ENCODE measurements around the gene SPOCK1. TPM values are rescaled to one million over a fixed set of nuclear protein-coding genes. Genes with fewer than 3 reads are reported as not detected.

SPOCK1 gene
- total and polyA plus RNA-seq, 2 experiments from 2014 or later = 8.2 to 10.5 TPM

DNA sequence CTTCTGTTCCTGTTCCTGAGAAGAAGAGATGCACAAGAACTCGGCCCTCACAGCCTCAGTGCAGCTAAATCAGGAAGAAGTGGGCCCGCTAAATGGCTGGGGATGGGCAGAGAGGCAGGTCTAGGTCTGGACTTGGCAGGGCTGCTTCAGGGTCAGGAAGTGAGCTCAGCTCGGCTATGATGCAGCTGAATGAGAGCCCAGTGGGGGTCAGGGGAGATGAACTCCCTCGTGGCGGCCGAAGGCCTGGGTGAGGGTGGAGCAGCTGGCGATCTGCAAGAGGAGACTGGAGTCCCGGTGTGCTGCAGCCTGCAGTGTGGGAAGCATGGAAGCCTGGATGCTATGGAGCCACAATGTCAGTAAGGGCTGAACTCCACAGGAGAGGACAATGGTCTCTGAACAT is 466.2 kb downstream of the SPOCK1 start (continued):
- TF ChIP-seq, protein P1, sequence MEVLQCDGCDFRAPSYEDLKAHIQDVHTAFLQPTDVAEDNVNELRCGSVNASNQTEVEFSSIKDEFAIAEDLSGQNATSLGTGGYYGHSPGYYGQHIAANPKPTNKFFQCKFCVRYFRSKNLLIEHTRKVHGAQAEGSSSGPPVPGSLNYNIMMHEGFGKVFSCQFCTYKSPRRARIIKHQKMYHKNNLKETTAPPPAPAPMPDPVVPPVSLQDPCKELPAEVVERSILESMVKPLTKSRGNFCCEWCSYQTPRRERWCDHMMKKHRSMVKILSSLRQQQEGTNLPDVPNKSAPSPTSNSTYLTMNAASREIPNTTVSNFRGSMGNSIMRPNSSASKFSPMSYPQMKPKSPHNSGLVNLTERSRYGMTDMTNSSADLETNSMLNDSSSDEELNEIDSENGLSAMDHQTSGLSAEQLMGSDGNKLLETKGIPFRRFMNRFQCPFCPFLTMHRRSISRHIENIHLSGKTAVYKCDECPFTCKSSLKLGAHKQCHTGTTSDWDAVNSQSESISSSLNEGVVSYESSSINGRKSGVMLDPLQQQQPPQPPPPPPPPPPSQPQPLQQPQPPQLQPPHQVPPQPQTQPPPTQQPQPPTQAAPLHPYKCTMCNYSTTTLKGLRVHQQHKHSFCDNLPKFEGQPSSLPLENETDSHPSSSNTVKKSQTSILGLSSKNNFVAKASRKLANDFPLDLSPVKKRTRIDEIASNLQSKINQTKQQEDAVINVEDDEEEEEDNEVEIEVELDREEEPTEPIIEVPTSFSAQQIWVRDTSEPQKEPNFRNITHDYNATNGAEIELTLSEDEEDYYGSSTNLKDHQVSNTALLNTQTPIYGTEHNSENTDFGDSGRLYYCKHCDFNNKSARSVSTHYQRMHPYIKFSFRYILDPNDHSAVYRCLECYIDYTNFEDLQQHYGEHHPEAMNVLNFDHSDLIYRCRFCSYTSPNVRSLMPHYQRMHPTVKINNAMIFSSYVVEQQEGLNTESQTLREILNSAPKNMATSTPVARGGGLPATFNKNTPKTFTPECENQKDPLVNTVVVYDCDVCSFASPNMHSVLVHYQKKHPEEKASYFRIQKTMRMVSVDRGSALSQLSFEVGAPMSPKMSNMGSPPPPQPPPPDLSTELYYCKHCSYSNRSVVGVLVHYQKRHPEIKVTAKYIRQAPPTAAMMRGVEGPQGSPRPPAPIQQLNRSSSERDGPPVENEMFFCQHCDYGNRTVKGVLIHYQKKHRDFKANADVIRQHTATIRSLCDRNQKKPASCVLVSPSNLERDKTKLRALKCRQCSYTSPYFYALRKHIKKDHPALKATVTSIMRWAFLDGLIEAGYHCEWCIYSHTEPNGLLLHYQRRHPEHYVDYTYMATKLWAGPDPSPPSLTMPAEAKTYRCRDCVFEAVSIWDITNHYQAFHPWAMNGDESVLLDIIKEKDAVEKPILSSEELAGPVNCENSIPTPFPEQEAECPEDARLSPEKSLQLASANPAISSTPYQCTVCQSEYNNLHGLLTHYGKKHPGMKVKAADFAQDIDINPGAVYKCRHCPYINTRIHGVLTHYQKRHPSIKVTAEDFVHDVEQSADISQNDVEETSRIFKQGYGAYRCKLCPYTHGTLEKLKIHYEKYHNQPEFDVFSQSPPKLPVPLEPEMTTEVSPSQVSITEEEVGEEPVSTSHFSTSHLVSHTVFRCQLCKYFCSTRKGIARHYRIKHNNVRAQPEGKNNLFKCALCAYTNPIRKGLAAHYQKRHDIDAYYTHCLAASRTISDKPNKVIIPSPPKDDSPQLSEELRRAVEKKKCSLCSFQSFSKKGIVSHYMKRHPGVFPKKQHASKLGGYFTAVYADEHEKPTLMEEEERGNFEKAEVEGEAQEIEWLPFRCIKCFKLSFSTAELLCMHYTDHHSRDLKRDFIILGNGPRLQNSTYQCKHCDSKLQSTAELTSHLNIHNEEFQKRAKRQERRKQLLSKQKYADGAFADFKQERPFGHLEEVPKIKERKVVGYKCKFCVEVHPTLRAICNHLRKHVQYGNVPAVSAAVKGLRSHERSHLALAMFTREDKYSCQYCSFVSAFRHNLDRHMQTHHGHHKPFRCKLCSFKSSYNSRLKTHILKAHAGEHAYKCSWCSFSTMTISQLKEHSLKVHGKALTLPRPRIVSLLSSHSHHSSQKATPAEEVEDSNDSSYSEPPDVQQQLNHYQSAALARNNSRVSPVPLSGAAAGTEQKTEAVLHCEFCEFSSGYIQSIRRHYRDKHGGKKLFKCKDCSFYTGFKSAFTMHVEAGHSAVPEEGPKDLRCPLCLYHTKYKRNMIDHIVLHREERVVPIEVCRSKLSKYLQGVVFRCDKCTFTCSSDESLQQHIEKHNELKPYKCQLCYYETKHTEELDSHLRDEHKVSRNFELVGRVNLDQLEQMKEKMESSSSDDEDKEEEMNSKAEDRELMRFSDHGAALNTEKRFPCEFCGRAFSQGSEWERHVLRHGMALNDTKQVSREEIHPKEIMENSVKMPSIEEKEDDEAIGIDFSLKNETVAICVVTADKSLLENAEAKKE (CRISPR knock-in tag; IDR thresholded peaks at IDR 0.05) = no peak
- no peak for TF ChIP-seq NANOG (IDR thresholded peaks at IDR 0.05; ENCODE audit: borderline replicate concordance)

DNA sequence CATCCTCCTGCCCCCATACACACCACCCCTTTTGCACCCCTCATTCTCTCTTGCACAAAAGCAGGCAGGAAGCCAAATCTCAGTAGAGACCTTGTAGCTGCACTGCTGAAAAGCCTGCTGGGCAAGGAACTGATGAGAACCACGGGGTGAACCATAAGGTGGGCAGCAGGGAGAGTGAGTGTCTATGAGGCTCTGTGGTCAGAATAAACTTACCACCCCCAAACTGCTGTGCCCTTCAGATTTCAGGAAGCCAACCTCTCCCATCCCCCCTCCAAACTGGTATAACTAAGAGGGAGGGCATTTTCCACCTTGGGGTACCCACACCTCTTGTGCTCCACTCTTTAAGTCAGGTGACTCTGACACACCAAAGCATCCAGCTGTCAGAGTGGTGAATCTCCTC is 471.4 kb downstream of the SPOCK1 start:
- H3K27ac Mint-ChIP-seq = no peak overlapping the region
- H3K36me3 Mint-ChIP-seq (ENCODE audit: low read depth) = peaks cover 4% of the 10 kb centered on the region; the same call in 1 of the 3 replicates
- TF ChIP-seq NANOG (IDR thresholded peaks at IDR 0.05; ENCODE audit: borderline replicate concordance) (no peak), EZH2phosphoT487 (IDR thresholded peaks at IDR 0.05; ENCODE audit: unreplicated experiment) (no peak), JUNB (IDR thresholded peaks at IDR 0.05; ENCODE audit: unreplicated experiment) (no peak), CREB1 (CRISPR knock-in tag; IDR thresholded peaks at IDR 0.05; ENCODE audit: low read depth) (no peak), STAT1 (IDR thresholded peaks at IDR 0.05; ENCODE audit: unreplicated experiment) (no peak), ZNF331 (CRISPR knock-in tag; IDR thresholded peaks at IDR 0.05; ENCODE audit: low read depth) (no peak)
- TF ChIP-seq, protein P2, sequence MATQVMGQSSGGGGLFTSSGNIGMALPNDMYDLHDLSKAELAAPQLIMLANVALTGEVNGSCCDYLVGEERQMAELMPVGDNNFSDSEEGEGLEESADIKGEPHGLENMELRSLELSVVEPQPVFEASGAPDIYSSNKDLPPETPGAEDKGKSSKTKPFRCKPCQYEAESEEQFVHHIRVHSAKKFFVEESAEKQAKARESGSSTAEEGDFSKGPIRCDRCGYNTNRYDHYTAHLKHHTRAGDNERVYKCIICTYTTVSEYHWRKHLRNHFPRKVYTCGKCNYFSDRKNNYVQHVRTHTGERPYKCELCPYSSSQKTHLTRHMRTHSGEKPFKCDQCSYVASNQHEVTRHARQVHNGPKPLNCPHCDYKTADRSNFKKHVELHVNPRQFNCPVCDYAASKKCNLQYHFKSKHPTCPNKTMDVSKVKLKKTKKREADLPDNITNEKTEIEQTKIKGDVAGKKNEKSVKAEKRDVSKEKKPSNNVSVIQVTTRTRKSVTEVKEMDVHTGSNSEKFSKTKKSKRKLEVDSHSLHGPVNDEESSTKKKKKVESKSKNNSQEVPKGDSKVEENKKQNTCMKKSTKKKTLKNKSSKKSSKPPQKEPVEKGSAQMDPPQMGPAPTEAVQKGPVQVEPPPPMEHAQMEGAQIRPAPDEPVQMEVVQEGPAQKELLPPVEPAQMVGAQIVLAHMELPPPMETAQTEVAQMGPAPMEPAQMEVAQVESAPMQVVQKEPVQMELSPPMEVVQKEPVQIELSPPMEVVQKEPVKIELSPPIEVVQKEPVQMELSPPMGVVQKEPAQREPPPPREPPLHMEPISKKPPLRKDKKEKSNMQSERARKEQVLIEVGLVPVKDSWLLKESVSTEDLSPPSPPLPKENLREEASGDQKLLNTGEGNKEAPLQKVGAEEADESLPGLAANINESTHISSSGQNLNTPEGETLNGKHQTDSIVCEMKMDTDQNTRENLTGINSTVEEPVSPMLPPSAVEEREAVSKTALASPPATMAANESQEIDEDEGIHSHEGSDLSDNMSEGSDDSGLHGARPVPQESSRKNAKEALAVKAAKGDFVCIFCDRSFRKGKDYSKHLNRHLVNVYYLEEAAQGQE (IDR thresholded peaks at IDR 0.05; ENCODE audit: unreplicated experiment) = no peak

More for the DNA sequence above, 471.4 kb downstream of the SPOCK1 start:
- no peaks in the 10 kb centered on the region for H3K27me3 ChIP-seq (ENCODE audit: insufficient read depth)
- no peaks in the 10 kb centered on the region for H3F3A ChIP-seq (replicated peaks; ENCODE audit: low read depth)
- no peaks in the 10 kb centered on the region for H4K20me1 ChIP-seq (replicated peaks; ENCODE audit: insufficient read depth)
- Mint-ChIP-seq H3K27me3 (ENCODE audit: insufficient read depth, low read depth, poor library complexity) (peaks cover 4% of the 10 kb centered on the region), H3K4me3 (no peak overlapping the region), H3K4me1 (peaks cover 8% of the 10 kb centered on the region), H3K9me3 (no peaks in the 10 kb centered on the region)
- H3K4me1 ChIP-seq (ENCODE audit: insufficient read depth) = no peaks in the 10 kb centered on the region; the same call in 1 of the 2 replicates
- H3K36me3 ChIP-seq (ENCODE audit: insufficient read depth) = no peaks in the 10 kb centered on the region
- no peak overlapping the region for H3K27ac ChIP-seq (ENCODE audit: low read depth)
- 0 out of 2 replicates have a peak, but pooled peaks cover 3% of the 10 kb centered on the region for H3K9me2 ChIP-seq (ENCODE audit: insufficient read depth)
- no peak overlapping the region for H2AFZ ChIP-seq
- no peaks in the 10 kb centered on the region for H3K79me2 ChIP-seq (replicated peaks; ENCODE audit: insufficient read depth)
- ATAC-seq (no peak), DNase-seq (ENCODE audit: low spot score) (no peak)
- H3K4me2 ChIP-seq = no peak overlapping the region
- no peak overlapping the region for H3K4me3 ChIP-seq

Measured in GM23338 (cell line).